HL-60 (cell line): ENCODE measurements around the gene KCNQ1.

ENCODE experiments used
- GABPA ChIP-seq: IDR thresholded peaks from 2 replicates; pipeline ENCODE4 v1.6.1; 2012; ENCODE audit warnings: low read depth
- POLR2AphosphoS5 ChIP-seq: IDR thresholded peaks from 2 replicates; pipeline ENCODE4 v1.6.1; 2012; ENCODE audit warnings: low read depth
- SPI1 ChIP-seq: IDR thresholded peaks from 2 replicates; pipeline ENCODE4 v1.6.1; 2012; ENCODE audit warnings: low read depth, mild to moderate bottlenecking, borderline replicate concordance
- TF ChIP-seq, protein P1 (sequence below): IDR thresholded peaks from one replicate; pipeline ENCODE4 v1.5.1; 2011; ENCODE audit warnings: low read length, control low read depth, inconsistent platforms; ENCODE audit not compliant: insufficient read depth
- TF ChIP-seq, protein P2 (sequence below): IDR thresholded peaks from 2 replicates; pipeline ENCODE4 v1.6.1; 2012; ENCODE audit warnings: low read depth; ENCODE audit not compliant: insufficient replicate concordance

DNA sequence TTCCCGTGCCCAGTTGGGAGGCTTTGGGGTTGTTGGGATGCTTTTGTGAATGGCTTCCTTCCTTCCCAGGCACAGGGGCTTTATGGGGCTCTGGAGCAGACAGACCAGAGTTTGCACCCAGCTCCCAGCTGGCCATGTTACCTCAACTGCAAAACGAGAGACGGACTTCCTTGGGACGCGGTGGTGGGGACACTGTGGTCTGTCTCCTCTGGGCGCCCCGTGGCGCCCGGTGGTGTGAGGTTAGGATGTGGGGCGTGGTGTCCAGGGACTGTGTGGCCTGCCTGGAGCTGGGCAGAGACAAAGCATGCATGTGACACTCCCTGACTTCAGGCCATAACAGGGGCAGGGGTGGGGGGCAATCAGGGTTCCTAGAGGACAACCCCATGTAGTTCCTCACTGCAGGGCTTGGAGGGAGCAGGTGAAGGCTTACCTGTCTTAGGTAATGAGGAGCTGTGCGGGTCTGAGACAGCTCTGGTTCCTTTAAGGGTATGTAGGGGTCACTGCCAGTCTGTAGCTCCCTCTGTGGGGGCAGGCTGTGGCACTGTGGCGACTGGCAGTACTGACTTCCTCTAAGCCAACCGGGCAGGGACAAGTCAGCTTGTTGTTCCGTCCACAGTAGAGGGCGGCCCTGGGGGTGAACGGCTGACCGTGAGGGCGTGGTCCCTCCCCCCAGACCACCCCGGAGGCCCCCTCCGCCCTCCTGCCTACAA is 14.4 kb downstream of the KCNQ1 start:
- TF ChIP-seq, protein P1, sequence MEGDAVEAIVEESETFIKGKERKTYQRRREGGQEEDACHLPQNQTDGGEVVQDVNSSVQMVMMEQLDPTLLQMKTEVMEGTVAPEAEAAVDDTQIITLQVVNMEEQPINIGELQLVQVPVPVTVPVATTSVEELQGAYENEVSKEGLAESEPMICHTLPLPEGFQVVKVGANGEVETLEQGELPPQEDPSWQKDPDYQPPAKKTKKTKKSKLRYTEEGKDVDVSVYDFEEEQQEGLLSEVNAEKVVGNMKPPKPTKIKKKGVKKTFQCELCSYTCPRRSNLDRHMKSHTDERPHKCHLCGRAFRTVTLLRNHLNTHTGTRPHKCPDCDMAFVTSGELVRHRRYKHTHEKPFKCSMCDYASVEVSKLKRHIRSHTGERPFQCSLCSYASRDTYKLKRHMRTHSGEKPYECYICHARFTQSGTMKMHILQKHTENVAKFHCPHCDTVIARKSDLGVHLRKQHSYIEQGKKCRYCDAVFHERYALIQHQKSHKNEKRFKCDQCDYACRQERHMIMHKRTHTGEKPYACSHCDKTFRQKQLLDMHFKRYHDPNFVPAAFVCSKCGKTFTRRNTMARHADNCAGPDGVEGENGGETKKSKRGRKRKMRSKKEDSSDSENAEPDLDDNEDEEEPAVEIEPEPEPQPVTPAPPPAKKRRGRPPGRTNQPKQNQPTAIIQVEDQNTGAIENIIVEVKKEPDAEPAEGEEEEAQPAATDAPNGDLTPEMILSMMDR: no peak
- TF ChIP-seq, protein P2, sequence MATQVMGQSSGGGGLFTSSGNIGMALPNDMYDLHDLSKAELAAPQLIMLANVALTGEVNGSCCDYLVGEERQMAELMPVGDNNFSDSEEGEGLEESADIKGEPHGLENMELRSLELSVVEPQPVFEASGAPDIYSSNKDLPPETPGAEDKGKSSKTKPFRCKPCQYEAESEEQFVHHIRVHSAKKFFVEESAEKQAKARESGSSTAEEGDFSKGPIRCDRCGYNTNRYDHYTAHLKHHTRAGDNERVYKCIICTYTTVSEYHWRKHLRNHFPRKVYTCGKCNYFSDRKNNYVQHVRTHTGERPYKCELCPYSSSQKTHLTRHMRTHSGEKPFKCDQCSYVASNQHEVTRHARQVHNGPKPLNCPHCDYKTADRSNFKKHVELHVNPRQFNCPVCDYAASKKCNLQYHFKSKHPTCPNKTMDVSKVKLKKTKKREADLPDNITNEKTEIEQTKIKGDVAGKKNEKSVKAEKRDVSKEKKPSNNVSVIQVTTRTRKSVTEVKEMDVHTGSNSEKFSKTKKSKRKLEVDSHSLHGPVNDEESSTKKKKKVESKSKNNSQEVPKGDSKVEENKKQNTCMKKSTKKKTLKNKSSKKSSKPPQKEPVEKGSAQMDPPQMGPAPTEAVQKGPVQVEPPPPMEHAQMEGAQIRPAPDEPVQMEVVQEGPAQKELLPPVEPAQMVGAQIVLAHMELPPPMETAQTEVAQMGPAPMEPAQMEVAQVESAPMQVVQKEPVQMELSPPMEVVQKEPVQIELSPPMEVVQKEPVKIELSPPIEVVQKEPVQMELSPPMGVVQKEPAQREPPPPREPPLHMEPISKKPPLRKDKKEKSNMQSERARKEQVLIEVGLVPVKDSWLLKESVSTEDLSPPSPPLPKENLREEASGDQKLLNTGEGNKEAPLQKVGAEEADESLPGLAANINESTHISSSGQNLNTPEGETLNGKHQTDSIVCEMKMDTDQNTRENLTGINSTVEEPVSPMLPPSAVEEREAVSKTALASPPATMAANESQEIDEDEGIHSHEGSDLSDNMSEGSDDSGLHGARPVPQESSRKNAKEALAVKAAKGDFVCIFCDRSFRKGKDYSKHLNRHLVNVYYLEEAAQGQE: no peak
- no peak for TF ChIP-seq POLR2AphosphoS5
- no peak for TF ChIP-seq SPI1
- no peak for TF ChIP-seq GABPA
